Raji (cell line): ENCODE data around the gene STK16.

Experiments
- POLR2A ChIP-seq: IDR thresholded peaks from 2 replicates; pipeline ENCODE4 v1.6.1; 2011; ENCODE audit warnings: low read depth, low read length, control low read depth; ENCODE audit not compliant: insufficient read depth

The STK16 gene

DNA sequence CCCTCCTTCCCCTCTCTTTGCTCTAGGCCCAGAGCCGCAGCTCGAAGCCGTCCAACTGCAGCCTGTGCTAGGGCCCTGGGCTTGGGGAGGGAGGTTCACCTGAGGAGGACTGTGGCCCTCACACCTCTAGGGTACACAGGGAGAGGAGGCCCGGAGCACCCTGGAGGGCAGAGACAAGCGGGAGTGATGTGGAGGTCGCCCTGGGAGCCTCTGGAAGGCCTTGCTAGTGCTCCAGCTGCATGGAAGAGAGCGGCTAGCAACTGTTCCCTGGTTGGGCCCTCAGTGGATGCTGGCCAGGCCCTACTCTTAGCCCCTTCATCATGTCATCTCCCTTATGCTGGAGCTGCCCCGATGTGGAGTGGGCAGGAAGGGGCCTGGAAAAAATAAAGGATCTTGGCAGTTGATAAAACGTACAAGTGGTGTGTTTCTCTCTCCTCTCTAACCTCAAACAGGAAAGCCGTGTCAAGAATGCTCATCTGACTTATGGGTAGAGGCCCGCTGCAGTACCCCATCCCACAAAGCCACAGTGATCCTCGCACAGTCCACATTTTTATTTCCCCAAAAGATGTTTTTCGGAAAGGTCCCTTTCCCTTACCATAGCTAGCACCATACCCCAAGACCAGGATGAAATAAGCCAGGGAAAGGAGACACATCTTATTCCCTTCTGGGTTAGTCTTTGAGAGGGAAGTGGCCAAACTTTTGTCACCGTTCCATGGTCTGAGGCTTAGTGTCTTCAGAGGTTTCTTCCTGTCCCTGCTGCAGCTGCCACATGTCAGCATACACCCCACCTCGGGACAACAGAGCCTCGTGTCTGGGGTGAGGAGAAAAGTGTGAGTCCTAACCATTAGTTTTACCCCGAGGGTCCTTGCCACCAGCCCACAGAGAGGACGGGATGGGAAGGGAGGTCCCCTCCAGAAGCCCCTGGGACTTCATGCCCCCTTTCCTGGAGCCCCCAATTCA lies 35.8 kb upstream of the STK16 start:
- TF ChIP-seq POLR2A = no peak

DNA sequence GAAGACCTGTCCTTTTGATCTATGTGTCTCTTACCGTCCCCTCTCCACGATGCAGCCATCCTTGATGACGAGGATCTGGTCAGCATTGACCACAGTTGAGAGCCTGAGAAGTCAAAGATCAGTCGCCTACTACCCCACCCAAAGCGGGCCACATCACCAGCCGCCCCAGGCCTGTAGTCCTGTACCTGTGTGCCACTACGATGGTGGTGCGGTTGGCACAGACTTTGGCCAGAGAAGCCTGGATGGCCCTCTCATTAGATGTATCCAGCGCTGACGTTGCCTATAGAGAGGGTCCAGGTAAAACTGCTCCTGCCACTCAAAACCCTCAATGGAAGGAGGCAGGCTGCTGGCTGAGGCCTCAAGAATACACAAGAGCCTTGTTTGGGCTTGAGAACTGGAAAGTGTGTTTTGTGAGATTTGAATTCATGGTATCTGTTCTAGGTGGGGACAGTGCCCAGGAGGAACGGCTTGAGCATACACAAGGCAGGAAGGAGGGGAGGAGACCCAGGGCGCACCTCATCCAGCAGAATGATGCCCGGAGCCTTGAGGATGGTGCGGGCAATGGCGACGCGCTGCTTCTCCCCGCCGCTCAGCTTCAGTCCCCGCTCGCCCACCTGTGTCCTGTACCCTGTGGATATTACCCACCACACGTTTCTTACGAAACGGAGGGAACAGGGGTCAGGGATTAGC lies 34.9 kb upstream of the STK16 start:
- no peak for TF ChIP-seq POLR2A

DNA sequence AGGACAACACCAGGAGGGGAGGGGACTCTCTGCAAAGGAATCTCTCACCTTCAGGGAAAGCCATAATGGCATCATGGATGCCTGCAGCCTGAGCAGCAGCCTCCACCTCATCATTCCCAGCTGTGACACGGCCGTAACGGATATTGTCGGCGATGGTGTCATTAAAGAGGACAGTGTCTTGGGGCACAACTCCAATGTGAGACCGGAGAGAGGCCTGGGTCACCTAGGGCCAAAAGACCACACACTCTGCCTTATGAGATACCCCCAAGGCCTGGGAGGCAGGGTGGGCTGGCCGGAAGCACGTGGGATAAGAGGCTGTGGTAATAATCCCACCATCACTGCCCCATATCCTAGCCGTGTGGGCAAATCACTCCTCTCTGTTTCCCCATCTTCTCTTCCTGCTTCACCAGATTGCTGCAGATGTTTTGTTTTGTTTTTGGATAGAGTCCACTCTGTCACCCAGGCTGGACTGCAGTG lies 34.4 kb upstream of the STK16 start:
- TF ChIP-seq POLR2A = no peak

DNA sequence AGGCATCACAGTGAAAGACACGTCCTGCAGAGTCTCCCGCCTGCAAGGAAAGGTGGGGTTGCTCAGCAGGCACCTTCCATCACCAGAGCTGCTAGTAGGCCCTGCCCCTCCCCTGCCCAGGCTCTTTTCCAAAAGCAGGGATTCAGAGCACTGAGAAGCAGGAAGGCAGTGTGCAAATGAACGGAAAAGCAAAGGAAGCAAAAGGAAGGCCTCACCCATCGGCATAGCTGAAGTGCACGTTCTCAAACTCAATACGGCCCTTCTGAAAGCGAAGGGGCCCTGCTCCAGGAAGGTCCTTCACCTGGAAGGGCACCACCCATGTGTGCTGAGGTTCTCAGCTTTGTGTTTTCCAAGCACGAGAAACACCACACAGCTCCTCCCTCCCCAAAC lies 32.3 kb upstream of the STK16 start:
- TF ChIP-seq POLR2A = no peak

DNA sequence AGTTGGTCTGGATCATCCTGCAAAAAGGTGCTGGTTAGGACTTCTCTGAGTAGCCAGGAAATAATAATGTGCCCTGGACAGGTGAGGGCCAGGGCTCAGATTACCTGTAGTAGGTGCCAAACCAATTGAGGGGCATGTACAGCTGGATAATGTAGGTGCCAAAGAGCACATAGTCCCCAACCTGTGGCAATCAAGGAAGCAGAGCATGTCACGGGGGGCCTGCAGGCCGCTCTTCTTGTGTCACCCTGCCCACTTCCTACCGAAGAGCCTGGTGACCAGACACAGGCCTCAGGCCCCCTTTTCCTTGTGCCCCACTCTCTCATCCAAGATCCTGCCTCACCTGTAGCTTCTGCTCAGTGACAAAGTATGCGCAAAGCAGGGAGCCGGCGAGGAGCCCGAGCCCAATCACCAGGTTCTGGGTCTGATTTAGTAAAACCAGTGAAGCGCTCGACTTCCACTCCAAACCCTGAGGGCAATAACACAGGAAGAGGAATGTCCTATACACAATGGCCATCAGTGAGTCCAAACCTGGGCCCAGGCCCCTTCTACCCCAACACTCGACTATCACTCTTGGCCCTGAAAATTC lies 31.7 kb upstream of the STK16 start:
- TF ChIP-seq POLR2A = no peak

DNA sequence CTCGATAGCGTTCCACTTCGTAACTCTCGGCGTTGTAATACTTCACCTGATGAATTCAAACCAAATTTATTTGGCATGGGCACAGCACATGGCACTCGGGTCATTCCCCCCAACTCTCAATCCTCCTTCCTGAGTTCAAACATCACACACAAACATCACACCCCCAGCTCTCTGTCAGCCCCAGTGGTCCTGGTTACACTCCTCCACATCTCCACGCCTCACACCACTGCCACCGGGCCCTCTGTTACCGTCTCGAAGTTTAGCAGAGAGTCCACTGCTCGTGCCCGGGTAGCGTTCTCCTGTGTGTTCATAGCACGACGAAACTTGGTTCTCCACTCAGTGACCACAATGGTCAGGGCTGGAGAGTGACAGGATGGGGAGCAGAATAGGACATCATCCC lies 31.1 kb upstream of the STK16 start:
- TF ChIP-seq POLR2A = no peak

DNA sequence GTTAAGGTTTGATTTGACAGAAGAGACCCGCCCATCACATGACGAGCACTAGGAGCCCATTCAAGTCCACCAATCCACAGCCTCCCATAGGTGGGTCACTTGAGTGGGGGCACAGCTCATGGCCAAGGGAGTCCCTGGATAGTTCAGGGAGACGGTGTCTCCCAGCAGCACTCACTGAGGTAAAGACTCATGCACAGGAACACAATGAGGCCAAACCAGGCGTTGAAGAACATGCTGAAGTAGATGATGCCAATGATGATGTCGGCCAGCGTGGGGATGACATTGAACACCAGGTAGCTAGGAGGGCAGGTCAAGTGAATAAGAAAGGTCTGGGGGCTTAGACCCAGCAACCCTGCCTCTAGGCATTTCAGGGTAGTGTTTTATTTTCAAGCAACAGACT lies 30.5 kb upstream of the STK16 start:
- no peak for TF ChIP-seq POLR2A

DNA sequence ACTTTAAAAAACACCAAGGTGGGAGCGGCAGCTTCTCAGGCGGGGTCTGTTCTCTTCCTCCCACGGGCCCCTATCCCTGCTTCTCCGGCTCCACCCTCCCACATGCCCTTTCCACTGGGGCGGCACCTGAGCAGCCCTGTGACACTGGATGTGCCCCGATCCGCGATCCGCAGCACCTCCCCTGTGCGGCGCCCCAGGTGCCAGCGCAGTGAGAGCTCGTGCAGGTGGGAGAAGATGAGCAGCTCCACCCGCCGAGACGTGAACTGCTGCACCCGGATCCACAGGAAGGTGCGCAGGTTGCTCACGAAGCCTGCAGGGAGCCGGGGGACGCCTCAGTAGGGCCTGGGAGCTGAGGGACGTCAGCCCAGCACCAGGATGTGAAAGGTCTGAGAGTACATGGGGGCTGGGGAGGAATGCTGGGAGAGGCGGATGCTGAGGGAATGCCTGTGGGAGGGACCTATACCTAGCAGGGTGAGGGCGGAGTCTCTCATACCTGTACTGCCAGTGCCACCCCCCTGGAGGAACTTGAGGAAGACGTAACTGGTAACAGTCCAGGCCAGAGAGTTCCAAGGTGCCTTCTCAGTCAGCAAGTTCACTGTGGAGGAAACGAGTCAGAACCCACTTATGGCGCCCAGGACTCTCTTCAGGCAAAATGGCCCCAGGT lies 29.3 kb upstream of the STK16 start:
- no peak for TF ChIP-seq POLR2A

DNA sequence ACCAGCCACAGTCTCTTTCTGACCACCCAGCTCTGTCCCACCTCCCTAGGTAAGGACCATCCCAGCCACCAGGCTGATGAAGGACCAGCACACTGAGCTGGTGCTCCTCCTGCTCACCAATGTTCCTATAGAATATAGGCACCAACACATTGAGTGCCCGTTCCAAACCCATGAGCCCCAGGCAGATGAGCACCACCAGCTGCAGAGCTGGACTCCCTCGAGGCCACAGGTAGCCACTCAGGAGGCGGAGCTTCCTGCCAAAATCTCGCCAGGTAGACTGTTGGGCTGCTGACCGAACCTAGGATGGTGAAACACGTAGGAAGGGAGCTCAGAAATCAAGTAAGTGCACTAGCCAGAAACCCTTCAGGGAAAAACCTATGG lies 28.8 kb upstream of the STK16 start:
- no peak for TF ChIP-seq POLR2A

DNA sequence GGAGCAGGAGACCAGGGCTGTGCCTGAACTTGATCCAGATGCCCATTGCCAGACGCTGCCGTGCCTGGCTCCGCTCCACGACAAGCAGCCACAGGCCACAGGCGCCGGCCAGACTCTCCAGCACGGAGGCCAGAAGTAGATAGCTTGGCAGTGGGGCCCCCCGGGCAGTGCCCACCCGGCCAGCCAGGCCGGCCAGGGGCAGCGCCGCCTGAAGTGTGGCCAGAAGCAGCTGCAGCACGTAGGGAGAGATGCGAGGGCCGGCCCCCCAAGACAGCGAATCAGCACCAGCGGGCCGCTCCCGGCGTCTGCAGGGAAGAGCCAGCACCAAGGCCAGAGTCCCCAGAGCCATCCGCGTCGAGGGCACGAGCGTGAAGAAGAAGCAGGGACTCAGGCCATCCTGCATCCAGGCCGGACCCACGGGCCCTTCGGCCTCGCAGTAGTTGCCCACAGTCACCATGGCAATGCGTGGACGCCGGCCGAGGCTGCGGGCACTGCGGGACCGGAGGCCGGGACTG lies 27.0 kb upstream of the STK16 start:
- no peak for TF ChIP-seq POLR2A

DNA sequence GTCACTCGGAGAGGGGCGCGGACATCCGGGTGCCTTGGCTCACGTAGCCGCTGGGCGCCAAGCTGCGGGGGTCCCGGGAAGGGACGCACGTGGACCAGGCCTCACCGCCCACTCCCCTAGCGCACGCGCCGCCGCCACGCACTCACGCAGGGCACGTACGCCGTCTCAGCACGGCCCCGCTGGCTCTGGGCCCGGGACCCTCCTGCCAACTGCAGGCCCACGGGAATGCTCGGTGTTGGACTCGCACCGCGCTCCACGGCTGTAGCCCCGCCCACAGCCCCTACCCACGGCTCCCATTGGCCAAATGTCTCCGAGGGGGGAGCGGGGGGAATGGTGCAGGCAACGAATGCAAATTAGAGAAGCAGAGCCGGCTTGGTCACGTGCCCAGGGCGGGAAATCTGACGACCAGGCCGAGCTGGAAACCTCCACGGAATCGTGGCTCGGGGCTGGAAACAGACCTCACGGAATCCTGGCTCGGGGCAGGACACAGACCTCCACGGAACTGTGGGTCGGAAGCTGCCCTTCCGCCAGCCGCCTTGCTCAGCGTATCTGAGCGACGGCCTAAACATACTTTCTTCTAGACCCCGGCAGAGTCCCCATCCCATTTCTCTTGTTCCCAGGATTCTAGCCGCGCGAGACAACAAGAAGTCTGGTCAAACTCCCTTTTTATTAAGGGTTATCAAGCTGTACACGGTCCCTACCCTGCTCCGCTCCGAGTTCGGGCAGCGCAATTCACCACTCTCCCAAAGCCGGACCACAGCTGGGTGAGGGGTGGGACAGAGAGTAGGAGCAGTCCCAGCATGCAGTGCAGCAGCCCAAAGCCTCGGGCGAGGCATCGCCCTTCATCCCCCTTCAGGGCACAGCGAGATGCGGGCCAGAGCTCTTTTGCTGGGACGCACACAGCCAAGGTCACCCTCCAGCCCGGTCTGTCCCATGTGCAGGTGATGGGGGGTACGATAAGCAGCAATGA lies 26.3 kb upstream of the STK16 start, which contains the start of gene ABCB6:
Gene ABCB6, minus strand, starts transcription at position 227 of the 970 bp plus-strand sequence. CDS start 285 bp downstream, outside the sequence.
- TF ChIP-seq POLR2A = no peak

DNA sequence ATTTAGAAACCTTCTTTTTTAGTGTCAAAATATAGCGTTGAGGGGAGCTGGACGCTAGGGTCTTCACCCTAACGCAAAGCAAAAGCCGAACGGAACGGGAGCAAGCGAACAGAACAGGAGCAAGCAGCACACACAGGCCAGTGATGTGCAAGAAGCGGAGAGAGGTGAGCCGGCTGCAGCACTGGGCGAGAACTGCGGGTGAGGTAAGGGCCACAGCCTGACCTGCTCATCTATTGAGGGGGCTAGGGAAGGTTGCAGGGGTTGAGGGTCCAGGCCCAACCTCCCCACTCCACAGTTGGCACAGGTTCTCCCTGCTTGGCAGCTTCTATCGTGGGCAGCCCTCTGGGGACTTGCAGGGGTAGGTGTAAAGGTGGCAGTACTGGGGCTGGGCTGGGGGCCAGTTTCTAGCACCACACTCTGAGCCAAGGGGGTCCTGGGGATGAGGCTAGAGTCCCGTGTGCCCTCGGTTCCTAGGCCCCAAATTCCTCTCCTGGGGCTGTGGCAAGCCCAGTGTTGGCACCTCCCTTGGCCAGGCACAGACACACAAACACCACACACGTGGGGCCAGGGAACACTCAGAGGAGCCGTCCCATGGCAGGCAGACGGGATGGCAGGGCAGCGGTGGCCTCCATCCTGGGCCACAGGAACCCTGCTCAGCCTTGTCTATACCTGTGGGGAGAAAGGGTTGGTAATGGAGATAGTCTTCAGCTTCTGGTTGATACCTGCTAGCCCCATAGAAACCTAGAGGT lies 25.3 kb upstream of the STK16 start:
- TF ChIP-seq POLR2A = no peak
